GM12874 (cell line): ENCODE results near the gene PCGF3.

Source experiments
- TF ChIP-seq, protein P1 (sequence below): IDR thresholded peaks from 2 replicates; pipeline ENCODE4 v1.5.1; 2011; ENCODE audit warnings: low read depth, mild to moderate bottlenecking, control low read depth, low read length, moderate library complexity; ENCODE audit not compliant: insufficient read depth

The PCGF3 gene

GRCh38 chr4:660401-660800 is 45.2 kb upstream of the PCGF3 start:
- TF ChIP-seq, protein P1, sequence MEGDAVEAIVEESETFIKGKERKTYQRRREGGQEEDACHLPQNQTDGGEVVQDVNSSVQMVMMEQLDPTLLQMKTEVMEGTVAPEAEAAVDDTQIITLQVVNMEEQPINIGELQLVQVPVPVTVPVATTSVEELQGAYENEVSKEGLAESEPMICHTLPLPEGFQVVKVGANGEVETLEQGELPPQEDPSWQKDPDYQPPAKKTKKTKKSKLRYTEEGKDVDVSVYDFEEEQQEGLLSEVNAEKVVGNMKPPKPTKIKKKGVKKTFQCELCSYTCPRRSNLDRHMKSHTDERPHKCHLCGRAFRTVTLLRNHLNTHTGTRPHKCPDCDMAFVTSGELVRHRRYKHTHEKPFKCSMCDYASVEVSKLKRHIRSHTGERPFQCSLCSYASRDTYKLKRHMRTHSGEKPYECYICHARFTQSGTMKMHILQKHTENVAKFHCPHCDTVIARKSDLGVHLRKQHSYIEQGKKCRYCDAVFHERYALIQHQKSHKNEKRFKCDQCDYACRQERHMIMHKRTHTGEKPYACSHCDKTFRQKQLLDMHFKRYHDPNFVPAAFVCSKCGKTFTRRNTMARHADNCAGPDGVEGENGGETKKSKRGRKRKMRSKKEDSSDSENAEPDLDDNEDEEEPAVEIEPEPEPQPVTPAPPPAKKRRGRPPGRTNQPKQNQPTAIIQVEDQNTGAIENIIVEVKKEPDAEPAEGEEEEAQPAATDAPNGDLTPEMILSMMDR = no peak

GRCh38 chr4:661231-661630 is 44.4 kb upstream of the PCGF3 start:
- TF ChIP-seq, protein P1 = no peak

DNA sequence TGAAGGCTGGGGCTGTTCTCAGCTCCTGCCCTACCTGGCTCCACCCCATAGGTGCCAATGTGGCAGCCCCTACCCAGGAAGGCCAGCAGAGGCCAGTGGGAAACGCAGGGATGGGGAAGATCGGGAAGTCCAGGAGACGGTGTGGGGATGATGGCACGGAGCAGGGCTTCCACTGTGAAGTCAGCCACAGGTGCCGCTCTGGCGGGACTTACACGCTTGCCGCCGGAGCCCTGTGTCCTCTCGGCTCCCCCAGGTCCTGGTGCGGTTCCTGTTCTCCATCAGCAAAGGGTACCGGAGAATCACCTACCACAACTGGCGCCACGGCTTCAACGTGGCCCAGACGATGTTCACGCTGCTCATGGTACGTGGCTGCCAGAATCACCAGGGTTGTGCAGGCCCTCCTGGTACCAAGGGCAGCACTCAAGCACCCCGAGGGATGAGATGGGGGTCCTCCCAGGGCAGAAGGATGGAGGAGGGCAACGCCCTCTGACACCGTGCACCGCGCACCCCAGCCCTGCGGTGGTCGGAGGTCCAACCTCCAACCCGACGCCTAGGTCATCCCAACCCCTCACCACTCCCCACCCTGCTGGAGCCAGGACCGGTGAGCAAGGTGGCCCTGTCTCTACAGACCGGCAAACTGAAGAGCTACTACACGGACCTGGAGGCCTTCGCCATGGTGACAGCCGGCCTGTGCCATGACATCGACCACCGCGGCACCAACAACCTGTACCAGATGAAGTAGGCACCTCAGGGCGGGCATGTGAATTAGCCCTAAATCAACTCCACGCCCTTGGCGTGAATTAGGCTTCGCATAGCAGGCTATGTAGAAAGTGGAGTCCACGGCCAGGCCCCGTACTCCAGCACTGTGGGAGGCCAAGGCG is 43.5 kb upstream of the PCGF3 start:
- TF ChIP-seq, protein P1 = no peak

GRCh38 chr4:663046-663437 is 42.6 kb upstream of the PCGF3 start:
- TF ChIP-seq, protein P1 = no peak

- TF ChIP-seq, protein P1 = no peak
These were observed 41.9 kb upstream of the PCGF3 start for GRCh38 chr4:663438-664428.

DNA sequence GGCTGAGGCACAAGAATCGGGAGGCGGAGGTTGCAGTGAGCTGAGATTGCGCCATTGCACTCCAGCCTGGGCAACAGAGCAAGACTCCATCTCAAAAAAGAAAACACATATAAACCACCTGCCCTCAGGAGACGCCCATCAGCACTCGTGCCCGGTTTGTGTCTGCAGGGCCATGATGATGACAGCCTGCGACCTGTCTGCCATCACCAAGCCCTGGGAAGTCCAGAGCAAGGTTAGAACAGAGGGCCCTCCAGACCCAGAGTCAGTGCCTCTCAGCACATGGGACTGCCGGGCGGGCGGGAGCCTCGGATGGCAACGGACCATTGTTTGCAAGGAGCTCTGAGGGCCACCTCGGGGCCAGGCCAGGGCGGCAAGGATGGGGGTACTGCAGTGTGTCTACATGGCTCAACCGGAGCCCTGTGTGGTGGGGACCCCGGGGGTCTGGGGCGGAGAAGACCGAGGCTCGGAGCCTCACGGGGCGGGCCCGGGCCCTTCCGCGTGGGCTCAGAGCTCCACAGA is 40.9 kb upstream of the PCGF3 start:
- TF ChIP-seq, protein P1 = no peak

DNA sequence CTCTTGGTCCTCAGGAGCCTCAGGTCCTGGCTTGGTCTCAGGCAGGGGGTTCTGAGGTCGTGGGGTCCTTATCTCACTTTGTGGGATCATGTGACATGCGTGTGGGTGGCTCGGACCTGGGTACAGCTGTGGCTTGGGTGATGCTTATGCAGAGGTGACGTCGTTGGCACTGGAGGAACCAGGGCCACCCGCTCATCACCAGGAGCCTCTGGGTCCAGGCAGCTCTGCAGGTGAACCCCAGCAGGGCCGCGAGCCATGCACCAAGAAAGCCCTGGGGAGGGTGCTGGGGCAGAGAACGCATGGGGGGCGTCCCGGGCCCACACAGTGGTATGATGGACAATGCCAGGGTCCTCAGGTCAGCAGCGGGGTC is 40.3 kb upstream of the PCGF3 start:
- TF ChIP-seq, protein P1 = no peak
